BJ (cell line): ENCODE data around the gene MPC1. TPM values are rescaled to one million over a fixed set of nuclear protein-coding genes. Genes with fewer than 3 reads are reported as not detected.

Source experiments
- CTCF ChIA-PET: fragments of 350-600 bp; formaldehyde crosslinking; extraction: SDS; loops from one replicate; lab custom pipeline; 2021; ENCODE audit warnings: antibody characterized with exemption, inconsistent platforms; lab: Yijun Ruan, JAX
- POLR2A ChIA-PET: fragments of 300-600 bp; sonication (Branson Sonifier 250); formaldehyde crosslinking; extraction: SDS; loops from one replicate; lab custom pipeline; 2021; ENCODE audit warnings: antibody characterized with exemption; lab: Charles Lee
- DNase-seq: peaks from one replicate; pipeline ENCODE4 v3.0.0-alpha.2; 2011; ENCODE audit warnings: low read depth
- H3K27me3 ChIP-seq: 2 replicates; pipeline ENCODE4 v1.6.0; 2011; ENCODE audit warnings: low read length; ENCODE audit not compliant: control insufficient read depth, insufficient read depth
- H3K36me3 ChIP-seq: 2 replicates; pipeline ENCODE4 v1.5.1; 2011; ENCODE audit warnings: low read length; ENCODE audit not compliant: control insufficient read depth, insufficient read depth
- H3K4me3 ChIP-seq: 2 replicates; pipeline ENCODE4 v1.5.1; 2011; ENCODE audit warnings: low read depth, mild to moderate bottlenecking, control low read depth, low read length
- polyA plus RNA-seq: library from polyadenylated mRNA; depleted of rRNA; stranded (reverse); fragments of >200 nt; gene quantifications from 2 replicates; pipeline ENCODE4 v1.2.3, GENCODE V29; 2011
- TF ChIP-seq, protein P1 (sequence below): IDR thresholded peaks from 2 replicates; pipeline ENCODE4 v1.5.1; 2011; ENCODE audit warnings: low read depth, mild to moderate bottlenecking, control low read depth, inconsistent platforms, low read length, moderate library complexity; ENCODE audit not compliant: insufficient read depth

The MPC1 gene
- polyA plus RNA-seq, 1 experiment: 19.2 TPM

DNA sequence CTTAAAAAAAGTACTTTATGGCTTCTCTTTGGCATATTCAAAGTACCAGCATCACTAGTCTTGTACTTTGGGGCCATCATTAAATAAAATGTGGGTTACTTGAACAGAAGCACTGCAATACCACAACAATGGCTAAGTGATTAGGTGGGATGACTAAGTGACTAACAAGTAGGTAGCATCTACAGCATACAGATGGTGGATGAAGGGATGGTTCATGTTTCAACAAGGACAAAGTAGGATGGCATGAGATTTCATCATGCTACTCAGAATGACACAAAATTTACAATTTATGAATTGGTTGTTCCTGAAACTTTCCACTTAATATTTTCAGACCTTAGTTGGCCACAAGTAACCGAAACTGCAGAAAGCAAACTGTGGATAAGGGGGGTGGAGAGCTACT, 7.7 kb downstream of the MPC1 start:
- no peaks in the 10 kb centered on the region for H3K27me3 ChIP-seq

DNA sequence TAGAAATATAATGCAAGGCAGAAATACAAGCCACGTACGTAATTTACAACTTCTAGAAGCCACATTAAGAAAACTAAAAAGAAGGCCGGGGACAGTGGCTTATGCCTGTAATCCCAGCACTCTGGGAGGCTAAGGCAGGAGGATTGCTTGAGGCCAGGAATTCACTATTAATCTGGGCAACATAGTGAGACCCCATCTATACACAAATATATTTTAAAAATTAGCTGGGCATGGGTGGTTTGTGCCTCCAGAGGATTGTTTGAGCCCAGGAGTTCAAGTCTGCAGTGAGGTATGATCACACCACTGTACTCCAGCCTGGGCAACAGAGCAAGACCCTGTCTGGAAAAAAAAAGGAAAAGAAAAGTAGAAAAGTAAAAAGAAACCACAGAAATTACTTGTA, 12.3 kb downstream of the MPC1 start:
- Histone ChIP-seq H3K27me3 (no peaks in the 10 kb centered on the region), H3K4me3 (no peak overlapping the region), H3K36me3 (no peaks in the 10 kb centered on the region)
- ChIA-PET CTCF (no interaction called here), POLR2A (no interaction called here)
- no peak for DNase-seq
- TF ChIP-seq, protein P1, sequence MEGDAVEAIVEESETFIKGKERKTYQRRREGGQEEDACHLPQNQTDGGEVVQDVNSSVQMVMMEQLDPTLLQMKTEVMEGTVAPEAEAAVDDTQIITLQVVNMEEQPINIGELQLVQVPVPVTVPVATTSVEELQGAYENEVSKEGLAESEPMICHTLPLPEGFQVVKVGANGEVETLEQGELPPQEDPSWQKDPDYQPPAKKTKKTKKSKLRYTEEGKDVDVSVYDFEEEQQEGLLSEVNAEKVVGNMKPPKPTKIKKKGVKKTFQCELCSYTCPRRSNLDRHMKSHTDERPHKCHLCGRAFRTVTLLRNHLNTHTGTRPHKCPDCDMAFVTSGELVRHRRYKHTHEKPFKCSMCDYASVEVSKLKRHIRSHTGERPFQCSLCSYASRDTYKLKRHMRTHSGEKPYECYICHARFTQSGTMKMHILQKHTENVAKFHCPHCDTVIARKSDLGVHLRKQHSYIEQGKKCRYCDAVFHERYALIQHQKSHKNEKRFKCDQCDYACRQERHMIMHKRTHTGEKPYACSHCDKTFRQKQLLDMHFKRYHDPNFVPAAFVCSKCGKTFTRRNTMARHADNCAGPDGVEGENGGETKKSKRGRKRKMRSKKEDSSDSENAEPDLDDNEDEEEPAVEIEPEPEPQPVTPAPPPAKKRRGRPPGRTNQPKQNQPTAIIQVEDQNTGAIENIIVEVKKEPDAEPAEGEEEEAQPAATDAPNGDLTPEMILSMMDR: no peak

More for the DNA sequence above, 7.7 kb downstream of the MPC1 start:
- CTCF ChIA-PET: no interaction called here
- no peaks in the 10 kb centered on the region for H3K36me3 ChIP-seq
- H3K4me3 ChIP-seq: no peak overlapping the region
- TF ChIP-seq, protein P1: no peak
- POLR2A ChIA-PET: no interaction called here
- no peak for DNase-seq

DNA sequence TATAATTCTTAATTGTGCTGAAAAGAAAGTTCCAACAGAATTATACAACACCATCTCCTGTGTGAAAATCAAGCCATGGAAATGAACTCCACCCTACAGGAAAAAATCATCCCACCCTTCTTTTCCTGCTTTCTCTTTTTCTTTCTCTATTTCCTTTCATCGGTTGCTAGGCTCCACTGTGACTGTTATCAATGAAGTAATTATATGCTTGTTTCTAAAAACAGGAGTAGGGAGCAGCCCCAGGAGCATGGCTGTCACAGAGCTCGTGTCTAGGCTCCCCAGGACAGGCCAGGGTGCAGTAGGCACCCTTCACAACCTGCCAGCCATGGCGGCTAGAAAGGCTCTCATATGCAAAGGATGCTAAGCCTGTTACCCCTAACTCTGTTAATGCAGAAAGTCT, 13.0 kb downstream of the MPC1 start:
- CTCF ChIA-PET: no interaction called here
- DNase-seq: no peak
- H3K4me3 ChIP-seq: no peak overlapping the region
- POLR2A ChIA-PET: no interaction called here
- H3K36me3 ChIP-seq: no peaks in the 10 kb centered on the region
- no peaks in the 10 kb centered on the region for H3K27me3 ChIP-seq
- TF ChIP-seq, protein P1: no peak

DNA sequence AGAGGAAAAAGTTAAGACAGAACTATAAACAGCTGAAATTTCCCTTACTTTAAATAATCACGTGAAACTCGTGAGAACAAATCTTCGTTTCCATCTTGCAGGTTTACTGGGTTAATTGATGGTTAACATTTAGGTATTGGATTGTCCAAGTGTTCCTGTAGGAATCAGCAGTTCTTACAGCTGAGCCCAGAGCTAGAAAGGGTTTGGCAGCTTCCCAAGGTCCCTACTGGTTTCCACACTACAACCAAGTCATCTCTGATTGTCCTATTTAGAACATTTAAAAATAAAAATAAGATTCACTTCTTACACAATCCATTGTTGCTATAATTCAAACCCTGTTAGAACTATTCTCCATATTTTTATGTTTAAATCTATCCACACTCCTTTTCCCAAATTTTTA, 15.8 kb downstream of the MPC1 start:
- ChIA-PET POLR2A (interaction anchor here (0.6 kb wide), 1 partner anchor 1798 kb away, joined by 4 read pairs; no protein-coding TSS in a partner anchor), CTCF (interaction anchor here (1.6 to 1.7 kb wide), 3 partner anchors 10 to 14 kb away, joined by 3 to 6 read pairs (median 4); no protein-coding TSS in a partner anchor)
- Histone ChIP-seq H3K4me3 (no peak overlapping the region), H3K36me3 (no peaks in the 10 kb centered on the region; the same call in 1 of the 2 replicates), H3K27me3 (no peaks in the 10 kb centered on the region)
- TF ChIP-seq, protein P1: no peak
- DNase-seq: no peak

DNA sequence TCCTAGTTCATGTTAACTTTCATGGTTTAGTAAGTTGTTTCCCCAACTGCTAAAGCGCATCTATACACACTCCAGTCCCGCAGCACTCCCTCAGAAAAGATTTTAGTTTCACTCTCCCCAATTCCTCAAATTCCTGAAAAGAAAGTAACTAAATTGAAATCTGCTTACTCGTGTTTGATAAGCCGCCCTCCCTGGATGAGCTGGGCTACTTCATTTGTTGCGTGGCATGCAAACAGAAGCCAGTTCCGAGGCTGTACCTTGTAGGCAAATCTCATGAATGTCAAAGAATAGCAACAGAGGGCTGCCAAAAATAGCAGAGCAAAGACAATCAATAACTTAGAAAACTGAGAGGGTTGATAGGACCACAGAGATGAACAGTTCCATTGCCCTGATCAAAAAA, 16.9 kb downstream of the MPC1 start:
- TF ChIP-seq, protein P1: no peak
- ChIA-PET POLR2A (no interaction called here), CTCF (interaction anchor here (1.6 to 1.7 kb wide), 3 partner anchors 11 to 15 kb away, joined by 3 to 6 read pairs (median 4); no protein-coding TSS in a partner anchor)
- Histone ChIP-seq H3K4me3 (no peak overlapping the region), H3K36me3 (no peaks in the 10 kb centered on the region; the same call in 1 of the 2 replicates), H3K27me3 (no peaks in the 10 kb centered on the region)
- no peak for DNase-seq
